NCI-H1048 (cell line): ENCODE data around the gene ABCA8.

Experiments
- DNase-seq: peaks from one replicate; lab custom pipeline; 2025; lab: John Stamatoyannopoulos, UW

ABCA8 gene

GRCh38 chr17:68867759-68868516 lies 87.3 kb downstream of the ABCA8 start:
- DNase-seq = no peak

DNA sequence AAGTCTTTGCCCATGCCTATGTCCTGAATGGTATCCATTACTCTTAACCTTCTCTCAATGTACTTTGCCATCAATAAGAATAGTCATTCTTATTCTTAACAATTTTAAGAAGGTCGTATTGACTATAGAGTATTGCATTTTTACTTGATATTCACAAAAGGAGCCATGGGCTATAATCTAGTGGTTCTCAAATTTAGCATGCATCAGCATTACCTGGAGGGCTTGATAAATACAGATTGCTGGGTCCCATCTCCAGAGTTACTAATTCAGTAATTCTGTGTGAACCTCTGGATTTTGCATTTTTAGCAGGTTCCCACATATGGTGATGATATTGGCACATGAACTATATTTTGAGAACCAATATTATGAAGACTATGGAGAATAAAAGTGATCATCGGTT lies 89.6 kb downstream of the ABCA8 start:
- no peak for DNase-seq

DNA sequence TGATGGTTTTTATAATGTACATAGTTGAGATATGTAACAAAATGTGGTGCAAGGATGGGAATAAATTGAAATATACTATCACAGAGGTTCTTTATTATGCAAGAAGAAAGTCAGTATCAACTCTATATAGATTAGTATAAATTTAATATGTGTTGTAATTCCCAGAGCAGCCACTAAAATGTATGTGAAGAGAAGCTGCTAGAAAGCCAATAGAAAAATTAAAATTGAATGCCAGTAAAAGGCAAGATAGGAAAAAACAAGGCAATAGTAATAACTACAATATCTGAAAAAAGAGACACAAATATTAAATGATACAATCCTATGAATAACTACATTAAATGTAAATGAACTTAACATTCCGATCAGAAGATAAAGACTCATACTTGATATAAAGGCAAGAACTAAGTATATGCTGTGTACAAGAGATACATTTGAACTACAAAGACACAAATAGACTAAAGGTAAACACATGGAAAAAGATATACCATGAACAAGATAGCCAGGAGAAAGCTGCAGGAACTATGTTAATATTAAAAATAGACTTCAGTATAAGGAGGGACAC lies 92.0 kb downstream of the ABCA8 start:
- DNase-seq = no peak

GRCh38 chr17:68861602-68862001 lies 93.6 kb downstream of the ABCA8 start:
- DNase-seq = no peak

GRCh38 chr17:68860941-68861340 lies 94.3 kb downstream of the ABCA8 start:
- DNase-seq = no peak

DNA sequence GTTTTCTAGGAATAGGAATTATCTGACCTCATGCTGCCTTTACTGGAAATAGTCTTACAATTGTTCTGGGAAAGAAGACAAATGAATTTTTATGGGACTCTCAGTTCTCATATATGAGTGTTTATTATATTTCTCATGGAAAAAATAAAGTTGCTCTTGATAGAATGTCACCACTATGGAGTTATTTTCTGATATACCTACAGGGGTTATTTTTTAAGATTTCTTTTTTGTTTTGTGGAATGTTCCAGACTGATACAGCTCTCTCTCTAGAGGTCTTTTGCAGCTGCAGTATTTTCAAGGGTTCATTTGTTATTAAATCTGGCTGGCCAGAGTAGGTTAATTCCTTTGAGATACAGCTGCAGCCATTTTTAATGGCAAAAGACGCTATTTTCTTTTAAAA lies 100.7 kb downstream of the ABCA8 start:
- DNase-seq = no peak

- DNase-seq = no peak
Observed at GRCh38 chr17:68853439-68853838, 101.8 kb downstream of the ABCA8 start.

DNA sequence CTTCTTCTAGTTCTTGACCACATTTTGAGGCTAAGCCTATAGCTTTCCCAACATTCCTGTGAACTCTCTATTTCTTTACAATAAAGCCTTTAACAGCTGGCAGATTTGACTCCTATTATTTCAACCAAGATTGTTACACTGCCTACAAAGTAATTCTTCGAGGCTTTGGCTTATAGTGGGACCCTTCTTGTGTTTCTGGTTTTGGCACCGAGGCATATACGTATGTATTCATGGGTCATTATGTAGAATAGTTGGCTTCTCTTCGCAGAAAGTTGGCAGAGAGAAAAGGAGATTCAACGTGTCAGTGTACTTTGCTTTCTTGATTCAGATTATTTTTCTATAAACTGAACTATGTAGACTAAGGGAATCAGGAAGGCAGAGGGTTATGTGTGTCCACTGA lies 102.2 kb downstream of the ABCA8 start:
- DNase-seq = no peak

GRCh38 chr17:68851890-68852289 lies 103.3 kb downstream of the ABCA8 start:
- no peak for DNase-seq

GRCh38 chr17:68850749-68851510 lies 104.3 kb downstream of the ABCA8 start:
- no peak for DNase-seq

DNA sequence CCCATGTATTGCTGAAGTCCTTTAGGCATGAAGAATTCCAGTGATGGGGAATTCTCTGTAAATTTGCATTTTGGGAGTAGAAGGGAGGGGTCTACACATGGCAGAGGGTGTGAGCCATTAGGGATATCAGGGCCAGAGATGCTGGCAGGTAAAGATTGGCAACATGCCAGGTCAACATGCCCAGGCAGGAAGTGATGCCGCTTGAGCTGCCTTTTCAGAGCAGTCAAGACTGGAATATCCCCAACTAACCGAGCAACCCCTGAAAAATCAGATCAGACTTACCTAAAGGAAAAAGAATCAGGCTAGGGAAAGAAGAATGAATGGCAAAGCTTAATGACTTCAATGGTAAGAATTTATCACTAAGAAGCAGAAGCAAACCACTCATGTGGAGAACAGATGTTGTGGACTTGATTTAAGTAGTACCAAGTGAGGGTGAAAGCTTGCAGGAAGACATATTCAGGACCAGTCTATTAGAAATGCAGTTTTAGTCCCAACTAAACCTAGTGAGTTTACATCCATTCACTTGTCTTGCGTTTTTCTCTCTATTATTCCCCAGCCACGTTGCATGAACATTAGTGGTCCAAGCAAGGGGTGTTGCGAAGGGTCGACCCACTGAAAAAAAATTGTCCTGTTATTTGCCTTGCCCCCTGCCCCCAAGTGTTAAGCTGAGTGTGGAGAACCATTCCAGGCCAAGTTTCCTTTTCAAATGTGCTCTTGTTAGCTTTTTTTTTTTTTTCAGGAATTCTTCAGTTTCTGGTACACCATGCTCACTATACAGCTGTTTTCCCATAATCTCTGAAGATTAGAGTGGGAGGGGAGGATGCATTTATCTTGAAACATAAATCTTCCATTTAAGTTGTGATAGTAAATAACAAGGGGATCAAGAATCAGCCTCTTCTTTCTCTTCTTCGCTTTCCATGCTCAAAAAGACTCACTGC lies 105.2 kb downstream of the ABCA8 start:
- no peak for DNase-seq

DNA sequence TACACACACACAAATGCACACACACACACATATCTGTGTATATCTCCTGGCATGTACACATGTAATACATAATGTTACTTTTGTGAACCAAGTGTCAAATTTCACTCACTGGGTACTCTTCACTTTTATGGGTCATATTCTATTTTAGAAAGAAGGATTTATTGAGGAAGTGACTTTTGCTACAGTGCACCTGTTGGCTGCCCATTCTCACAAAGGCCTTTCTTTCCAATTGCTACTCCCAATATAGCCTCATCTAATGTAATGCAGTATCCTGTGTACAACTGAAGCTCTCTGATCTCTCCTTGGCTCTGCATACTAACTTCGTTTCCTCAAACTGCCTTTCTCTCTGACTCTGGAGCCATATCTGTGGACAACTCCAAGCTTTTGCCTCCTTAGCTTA lies 107.5 kb downstream of the ABCA8 start:
- no peak for DNase-seq

DNA sequence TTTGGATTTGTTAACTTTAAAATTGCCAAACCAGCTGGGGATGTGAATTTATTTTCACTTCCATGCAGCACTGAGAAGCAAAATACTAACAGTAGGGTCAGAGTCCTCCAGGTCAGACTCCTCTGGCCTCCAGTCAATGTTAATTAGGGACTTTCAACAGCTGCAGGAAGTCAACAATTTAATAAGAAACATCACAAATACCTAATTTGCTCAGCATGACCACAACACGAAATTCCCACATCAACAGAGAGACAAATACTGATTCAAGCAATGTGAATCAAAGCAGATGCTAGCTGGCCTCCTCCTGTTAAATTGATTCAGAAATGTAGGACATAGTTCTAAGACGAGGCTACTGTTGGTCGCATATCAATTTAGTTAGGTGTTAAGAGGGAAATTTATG lies 111.7 kb downstream of the ABCA8 start:
- DNase-seq = no peak

DNA sequence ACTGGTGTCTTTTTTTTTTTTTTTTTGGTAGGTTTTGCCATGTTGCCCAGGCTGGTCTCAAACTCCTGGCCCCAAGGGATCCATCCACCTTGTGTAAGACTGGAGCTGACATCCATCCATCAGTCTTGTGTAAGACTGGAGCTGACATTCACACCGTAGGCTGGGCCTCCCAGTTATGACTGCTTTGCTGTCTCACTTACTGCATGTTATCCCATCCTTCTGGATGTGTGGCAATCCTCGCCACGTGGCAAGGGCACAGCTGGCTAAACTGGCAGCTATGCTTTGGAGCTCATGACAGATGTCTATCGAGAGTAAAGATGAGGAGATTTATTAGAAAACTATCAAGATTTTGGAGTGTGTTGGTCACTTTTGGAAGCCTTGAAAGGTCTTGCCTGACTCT lies 115.1 kb downstream of the ABCA8 start:
- no peak for DNase-seq

GRCh38 chr17:68835071-68835470 lies 120.1 kb downstream of the ABCA8 start:
- no peak for DNase-seq

DNA sequence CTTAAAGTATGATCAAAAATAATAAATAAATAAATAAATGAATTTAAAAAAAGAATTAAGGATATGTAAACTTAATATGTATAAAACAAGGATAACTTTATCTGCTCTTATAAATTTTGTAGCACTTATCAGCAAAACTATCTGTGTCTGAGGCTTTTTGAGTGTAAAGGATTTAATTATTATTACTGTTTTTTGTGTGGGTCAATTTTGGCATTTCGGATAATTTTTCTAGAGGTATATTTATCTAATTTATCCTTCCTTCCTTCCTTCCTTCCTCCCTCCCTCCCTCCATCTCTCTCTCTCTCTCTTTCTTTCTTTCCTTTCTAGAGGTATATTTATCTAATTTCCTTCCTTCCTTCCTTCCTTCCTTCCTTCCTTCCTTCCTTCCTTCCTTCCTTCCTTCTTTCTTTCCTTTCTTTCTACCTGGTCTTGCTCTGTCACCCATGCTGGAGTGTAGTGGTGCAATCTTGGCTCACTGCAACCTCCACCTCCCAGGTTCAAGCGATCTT lies 120.8 kb downstream of the ABCA8 start:
- no peak for DNase-seq

DNA sequence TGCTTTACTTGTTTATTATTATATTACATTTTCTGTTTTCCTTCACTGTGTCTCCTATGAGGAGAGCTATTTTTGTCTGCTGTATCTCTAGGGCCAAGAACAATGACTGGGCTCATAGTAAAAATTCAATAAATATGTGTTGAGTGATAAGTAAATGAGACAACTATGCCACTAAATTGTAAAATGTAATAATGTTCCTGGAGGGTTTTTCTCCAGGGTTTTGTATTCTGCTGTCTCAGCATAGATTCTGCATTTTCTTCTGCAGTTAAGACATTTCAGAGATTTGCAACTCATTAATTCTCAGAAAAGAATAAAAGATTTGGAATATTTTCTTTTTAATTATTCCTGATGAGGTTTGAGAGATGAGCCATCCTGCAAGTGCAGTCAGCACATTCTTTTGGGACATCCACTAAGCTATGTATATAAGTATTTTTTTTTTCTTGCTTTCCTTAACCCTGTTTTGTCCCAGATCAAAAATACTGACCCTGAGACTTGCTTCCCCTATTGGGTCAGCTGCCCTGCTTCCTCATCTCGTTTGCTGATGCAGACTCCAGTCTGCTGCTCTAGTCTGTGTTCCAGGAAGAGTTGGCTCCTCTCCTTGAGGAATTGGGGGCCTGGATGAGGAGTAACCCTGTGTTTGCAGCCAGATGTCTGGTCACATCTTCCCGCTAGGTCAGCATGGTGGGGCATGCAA lies 122.9 kb downstream of the ABCA8 start:
- DNase-seq = no peak

DNA sequence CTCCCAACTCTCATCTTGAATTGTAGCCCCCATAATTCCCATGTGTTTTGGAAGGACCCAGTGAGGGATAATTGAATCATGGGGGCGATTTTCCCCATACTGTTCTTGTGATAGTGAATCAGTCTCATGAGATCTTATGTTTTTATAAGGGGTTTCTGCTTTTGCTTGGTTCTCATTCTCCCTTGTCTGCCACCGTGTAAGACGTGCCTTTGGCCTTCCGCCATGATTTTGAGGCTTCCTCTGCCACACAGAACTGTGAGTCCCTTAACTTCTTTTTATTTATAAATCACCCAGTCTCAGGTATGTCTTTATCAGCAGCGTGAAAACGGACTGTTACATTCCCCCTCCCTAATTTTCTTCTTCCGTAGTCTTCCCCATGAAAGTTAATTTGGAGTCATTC lies 124.0 kb downstream of the ABCA8 start:
- DNase-seq = no peak

DNA sequence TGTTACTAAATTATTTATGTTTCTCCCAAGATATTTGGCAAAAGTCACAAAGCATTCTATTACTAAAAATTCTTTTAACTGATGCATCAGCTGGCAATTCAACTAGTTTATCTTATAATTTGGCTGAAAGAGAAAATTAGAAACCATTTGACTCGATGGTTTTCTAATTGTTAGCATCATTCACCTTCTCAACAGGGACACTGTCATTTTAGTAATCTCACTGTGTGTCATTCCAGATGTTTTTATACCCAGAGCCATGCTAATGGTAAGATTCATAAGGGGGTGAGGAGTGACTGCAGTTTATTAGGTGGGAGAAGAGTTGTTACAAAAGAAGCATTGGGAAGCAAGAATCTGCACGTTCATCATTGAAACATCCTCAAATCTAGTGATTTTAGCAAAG lies 124.9 kb downstream of the ABCA8 start:
- no peak for DNase-seq

DNA sequence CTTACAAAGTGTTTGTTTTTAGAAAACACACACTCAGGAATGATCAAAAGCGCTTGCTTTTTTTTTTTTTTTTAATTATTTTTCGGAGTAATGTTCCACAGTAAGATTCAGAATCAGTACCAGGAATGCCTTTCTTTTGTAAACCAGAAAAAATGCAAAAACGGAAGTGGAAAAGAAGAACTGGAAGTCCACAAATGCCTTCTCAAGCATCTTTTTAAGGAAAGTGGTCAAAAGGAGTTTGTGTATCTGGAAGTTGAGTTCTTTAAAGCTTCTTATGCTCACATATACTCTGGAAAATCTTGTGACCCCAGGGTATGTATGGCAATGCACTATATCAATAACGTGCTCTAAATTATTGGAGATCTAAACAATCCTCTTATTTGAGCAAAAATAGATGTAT lies 126.0 kb downstream of the ABCA8 start:
- no peak for DNase-seq

- DNase-seq = no peak
Observed at GRCh38 chr17:68824707-68825106, 130.5 kb downstream of the ABCA8 start.
